ENCODE data around the gene WDR31. TPM values are rescaled to one million over a fixed set of nuclear protein-coding genes. Genes with fewer than 3 reads are reported as not detected.
A peak's percentile ranks its signal among the peaks of the same experiment; 100 is the strongest.
"Not testable (repeated sequence)": the region's sequence is repeated elsewhere in the genome, so short reads cannot be mapped to it uniquely, and the experiment has no call there.

WDR31 gene
- total RNA-seq, 2 donors from 2014 or later: 2.1 to 2.3 TPM

GRCh38 chr9:113370806-113371325, 30.8 kb upstream of the WDR31 start:
- intact Hi-C loops (cut with DNase I): no loop called here
- DNase-seq (ENCODE audit: low spot score): no peak

GRCh38 chr9:113369855-113370140, 29.7 kb upstream of the WDR31 start:
- intact Hi-C loops (cut with DNase I): no loop called here
- no peak for DNase-seq (ENCODE audit: low spot score)

- DNase-seq (ENCODE audit: low spot score): peak; percentile 83
- intact Hi-C loops (cut with DNase I): no loop called here
Observed at GRCh38 chr9:113368982-113369854, 29.1 kb upstream of the WDR31 start.

- DNase-seq (ENCODE audit: low spot score): peak; percentile 32
- intact Hi-C loops (cut with DNase I): no loop called here
Observed at GRCh38 chr9:113368348-113368981, 28.4 kb upstream of the WDR31 start.

- peak; percentile 78 for DNase-seq (ENCODE audit: low spot score)
- intact Hi-C loops (cut with DNase I): not testable (repeated sequence)
Observed at GRCh38 chr9:113365652-113366051, 25.6 kb upstream of the WDR31 start.

- intact Hi-C loops (cut with DNase I): no loop called here
- DNase-seq (ENCODE audit: low spot score): no peak
Observed at GRCh38 chr9:113364951-113365350, 24.9 kb upstream of the WDR31 start.

GRCh38 chr9:113363336-113363735, 23.3 kb upstream of the WDR31 start:
- DNase-seq (ENCODE audit: low spot score): peak; percentile 26
- intact Hi-C loops (cut with DNase I): no loop called here

- peak; percentile 10 for DNase-seq (ENCODE audit: low spot score)
Observed at GRCh38 chr9:113361304-113362018, 21.4 kb upstream of the WDR31 start.

GRCh38 chr9:113360242-113360842, 20.3 kb upstream of the WDR31 start:
- intact Hi-C loops (cut with DNase I): no loop called here
- DNase-seq (ENCODE audit: low spot score): peak; percentile 75

More at GRCh38 chr9:113361304-113362018, 21.4 kb upstream of the WDR31 start:
- intact Hi-C loops (cut with DNase I): no loop called here

GRCh38 chr9:113359385-113359784, 19.3 kb upstream of the WDR31 start:
- intact Hi-C loops (cut with DNase I): no loop called here
- peak; percentile 6 for DNase-seq (ENCODE audit: low spot score)

- intact Hi-C loops (cut with DNase I): no loop called here
- DNase-seq (ENCODE audit: low spot score): peak; percentile 13
Observed at GRCh38 chr9:113356686-113357292, 16.7 kb upstream of the WDR31 start.

- no peak for DNase-seq (ENCODE audit: low spot score)
- intact Hi-C loops (cut with DNase I): no loop called here
Observed at GRCh38 chr9:113355040-113355596, 15.0 kb upstream of the WDR31 start.

- intact Hi-C loops (cut with DNase I): loop anchor here in 1 of 2 donors (5.0 kb wide), 1 partner anchor 185 kb away; no protein-coding TSS in a partner anchor
- no peak for DNase-seq (ENCODE audit: low spot score)
Observed at GRCh38 chr9:113352411-113352810, 12.3 kb upstream of the WDR31 start.

GRCh38 chr9:113352006-113352405, 11.9 kb upstream of the WDR31 start:
- intact Hi-C loops (cut with DNase I): loop anchor here in 1 of 2 donors (5.0 kb wide), 1 partner anchor 185 kb away; no protein-coding TSS in a partner anchor
- no peak for DNase-seq (ENCODE audit: low spot score)

GRCh38 chr9:113350937-113351336, 10.9 kb upstream of the WDR31 start:
- intact Hi-C loops (cut with DNase I): loop anchor here in 1 of 2 donors (5.0 kb wide), 1 partner anchor 184 kb away; no protein-coding TSS in a partner anchor
- DNase-seq (ENCODE audit: low spot score): peak; percentile 37

- DNase-seq (ENCODE audit: low spot score): peak; percentile 74
- intact Hi-C loops (cut with DNase I): loop anchor here in 1 of 2 donors (5.0 kb wide), 1 partner anchor 183 kb away; no protein-coding TSS in a partner anchor
Observed at GRCh38 chr9:113350107-113350661, 10.1 kb upstream of the WDR31 start.

- intact Hi-C loops (cut with DNase I): loop anchor here in 1 of 2 donors (5.0 kb wide), 1 partner anchor 182 kb away; no protein-coding TSS in a partner anchor
- DNase-seq (ENCODE audit: low spot score): peak; percentile 77
Observed at GRCh38 chr9:113349445-113350094, 9.5 kb upstream of the WDR31 start, which contains the start of gene BSPRY. BSPRY (plus strand) TSS chr9:113349541; CDS start chr9:113349580, 39 bp downstream.

GRCh38 chr9:113349066-113349444, 9.0 kb upstream of the WDR31 start:
- intact Hi-C loops (cut with DNase I): no loop called here
- no peak for DNase-seq (ENCODE audit: low spot score)

Measured in posterior vena cava (tissue), 2 donors.